SW 1271 (cell line): ENCODE results near the gene ZNF787.

Experiments
- DNase-seq, 2 experiments: peaks; one replicate each; lab custom pipeline; 2025; lab: John Stamatoyannopoulos, UW

The ZNF787 gene

DNA sequence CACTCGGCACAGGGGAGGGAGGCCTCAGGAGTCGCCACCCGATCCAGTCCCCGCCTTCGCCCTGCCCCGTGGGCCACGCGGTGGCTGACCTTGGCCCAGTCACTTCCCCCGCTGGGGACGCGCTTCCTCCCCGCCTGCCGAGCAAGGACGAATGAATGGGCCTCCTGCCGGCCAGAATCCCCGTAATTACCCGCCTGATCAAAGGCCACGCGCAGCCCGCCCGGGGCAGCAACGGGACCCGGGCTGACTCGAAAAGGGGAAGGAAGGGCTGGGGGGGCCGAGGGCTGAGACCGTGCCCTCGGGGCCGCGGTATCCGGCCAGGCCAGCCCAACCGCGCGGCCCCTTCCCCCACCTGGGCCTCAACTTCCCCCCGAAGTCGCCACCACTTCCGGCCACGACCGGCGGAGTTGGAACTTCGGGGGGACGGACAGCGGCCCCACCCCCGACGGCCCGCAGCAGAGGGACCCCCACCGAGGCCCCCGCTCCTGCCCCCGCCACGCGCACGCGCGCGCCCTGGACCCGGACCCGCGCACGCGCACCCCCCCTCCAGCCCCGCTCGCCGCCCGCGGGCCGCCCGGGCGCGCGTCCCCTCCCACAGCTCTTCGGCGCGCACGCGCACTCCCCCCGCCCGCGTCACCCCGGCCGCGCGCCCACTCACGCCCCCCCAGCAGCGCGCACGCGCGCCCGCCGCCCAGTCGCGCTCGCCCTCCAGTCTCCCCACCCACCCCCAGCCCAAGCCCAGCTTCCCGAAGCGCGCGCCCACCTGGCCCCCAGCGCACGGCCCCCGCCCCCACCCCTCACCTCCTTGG lies 520 bp downstream of the ZNF787 start:
- peak; percentile 50 to 65 for DNase-seq

- no peak for DNase-seq
These were observed 1.1 kb downstream of the ZNF787 start for GRCh38 chr19:56120002-56120370.

DNA sequence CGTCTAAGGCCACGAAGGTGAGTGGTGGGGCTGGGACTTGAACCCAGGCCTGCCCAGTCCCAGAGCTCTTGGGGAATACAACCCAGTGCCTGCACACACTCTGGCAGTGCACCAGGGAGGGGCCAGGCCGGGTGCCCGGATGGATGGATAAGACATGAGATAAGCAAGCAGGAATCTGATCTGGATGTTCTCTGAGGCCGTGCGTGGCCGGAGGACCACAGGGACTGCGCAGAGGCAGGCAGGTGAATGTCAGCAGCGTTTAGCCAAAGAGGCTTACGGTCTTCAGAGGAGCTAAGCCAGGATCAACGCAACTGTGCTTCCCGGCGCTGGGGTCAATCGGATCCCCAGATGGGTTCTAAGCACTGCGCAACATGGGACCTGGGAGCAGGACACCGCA lies 1.5 kb downstream of the ZNF787 start:
- peak in 1 of 2 experiments; percentile 13 for DNase-seq

- no peak for DNase-seq
These were observed 2.2 kb downstream of the ZNF787 start for GRCh38 chr19:56118666-56119581.

GRCh38 chr19:56117889-56118288 lies 3.2 kb downstream of the ZNF787 start:
- DNase-seq: no peak

- DNase-seq: no peak
These were observed 3.7 kb downstream of the ZNF787 start for GRCh38 chr19:56117376-56117884.

DNA sequence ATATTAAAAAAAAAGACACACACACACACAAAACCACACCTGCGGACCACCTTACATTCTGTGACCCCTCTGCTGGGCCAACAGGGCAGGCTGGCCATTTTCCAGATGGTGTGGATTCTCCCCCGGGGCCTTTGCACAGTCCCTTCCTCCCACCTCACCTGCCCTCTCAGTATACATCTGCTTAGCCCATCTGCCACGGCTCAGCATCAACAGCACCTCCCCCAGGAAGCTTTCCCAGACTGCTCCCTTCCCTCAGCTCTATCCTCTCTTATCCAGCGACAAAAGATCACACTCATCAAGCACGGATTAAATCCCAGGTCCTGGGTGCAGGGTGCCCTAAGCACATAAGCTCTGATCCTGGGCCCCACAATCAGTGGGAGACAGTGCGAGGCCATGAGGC lies 4.5 kb downstream of the ZNF787 start:
- DNase-seq: no peak

DNA sequence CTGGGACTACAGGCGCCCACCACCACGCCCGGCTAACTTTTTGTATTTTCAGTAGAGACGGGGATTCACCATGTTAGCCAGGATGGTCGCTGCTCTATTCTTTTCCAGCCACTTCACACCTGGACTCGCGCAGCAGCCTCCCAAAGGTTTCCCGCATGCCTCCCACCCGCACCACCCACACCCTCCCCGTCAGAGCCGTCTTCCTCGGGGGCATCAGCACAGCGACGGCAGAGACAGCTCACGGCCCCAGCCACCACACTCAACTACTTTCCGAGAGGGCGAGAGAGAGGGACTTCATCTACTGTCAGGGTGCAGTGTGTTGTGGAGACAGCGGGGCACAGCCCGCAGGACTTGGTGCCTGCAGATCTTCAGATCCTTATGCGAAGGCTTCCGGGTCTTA lies 5.6 kb downstream of the ZNF787 start:
- DNase-seq: no peak

DNA sequence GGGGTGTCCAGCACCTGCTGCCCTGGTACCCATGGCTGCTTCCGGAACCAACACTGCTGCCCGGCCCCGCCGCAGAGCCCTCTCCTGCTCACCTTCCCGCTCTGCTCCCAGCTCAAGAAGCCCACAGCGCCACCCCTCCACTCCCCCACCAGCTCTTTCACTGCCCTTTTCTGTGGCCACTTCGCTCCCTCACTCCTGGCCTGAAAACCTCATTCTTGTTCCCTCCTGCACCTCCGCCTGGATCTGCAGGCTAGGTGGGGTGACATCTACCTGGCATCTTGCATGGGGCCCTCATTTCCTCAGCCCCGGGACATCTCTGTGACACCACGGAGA lies 6.4 kb downstream of the ZNF787 start:
- no peak for DNase-seq

DNA sequence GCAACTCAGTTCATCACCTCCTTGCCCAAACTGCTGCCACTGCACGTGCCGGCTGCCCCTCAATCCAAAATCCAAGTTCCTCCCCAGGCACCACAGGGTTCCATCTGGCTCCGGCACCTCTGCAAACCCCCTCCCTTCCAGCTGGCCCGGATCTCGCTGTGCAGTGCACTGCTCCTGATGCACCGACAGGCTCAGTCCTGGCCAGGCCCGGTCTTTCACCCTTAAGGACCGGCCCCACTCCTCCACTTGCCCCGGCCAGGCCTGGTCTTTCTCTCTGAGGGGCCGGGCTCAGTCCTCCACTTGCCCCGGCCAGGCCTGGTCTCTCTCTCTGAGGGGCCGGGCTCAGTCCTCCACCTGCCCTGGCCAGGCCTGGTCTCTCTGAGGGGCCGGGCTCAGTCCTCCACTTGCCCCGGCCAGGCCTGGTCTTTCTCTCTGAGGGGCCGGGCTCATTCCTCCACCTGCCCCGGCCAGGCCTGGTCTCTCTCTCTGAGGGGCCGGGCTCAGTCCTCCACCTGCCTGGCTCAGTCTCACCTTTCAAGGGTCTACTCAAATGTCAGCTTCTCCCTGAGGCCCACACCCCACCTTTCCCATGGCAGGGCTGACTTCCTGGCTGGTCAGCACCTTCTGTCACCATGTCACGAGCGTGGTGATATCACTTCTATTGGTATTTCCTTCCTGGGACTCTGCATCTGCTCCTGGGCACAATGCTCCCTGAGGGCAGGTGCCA lies 6.9 kb downstream of the ZNF787 start:
- DNase-seq: peak in 1 of 2 experiments; percentile 6

GRCh38 chr19:56113074-56113632 lies 7.9 kb downstream of the ZNF787 start:
- no peak for DNase-seq

DNA sequence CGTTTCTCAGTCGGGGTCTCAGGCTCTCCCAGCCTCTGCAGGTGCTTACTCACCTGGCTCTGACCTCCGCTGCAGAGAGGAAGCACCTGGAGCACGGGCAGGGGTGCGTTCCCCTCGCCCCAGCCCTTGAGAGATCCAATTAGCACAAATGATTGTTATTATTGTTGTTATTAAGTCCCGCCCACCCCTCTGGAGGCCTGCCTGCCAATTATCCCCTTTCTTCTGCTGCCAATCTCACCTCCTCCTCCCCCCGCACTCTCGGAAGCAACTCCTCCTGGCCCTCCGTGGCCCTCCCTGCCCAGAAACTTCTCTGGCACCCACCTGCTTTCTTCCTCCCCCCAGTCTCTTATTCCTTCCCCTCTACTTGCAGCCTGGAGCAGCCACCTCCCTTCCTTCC lies 8.8 kb downstream of the ZNF787 start:
- DNase-seq: no peak

GRCh38 chr19:56111601-56112312 lies 9.3 kb downstream of the ZNF787 start:
- DNase-seq: no peak

DNA sequence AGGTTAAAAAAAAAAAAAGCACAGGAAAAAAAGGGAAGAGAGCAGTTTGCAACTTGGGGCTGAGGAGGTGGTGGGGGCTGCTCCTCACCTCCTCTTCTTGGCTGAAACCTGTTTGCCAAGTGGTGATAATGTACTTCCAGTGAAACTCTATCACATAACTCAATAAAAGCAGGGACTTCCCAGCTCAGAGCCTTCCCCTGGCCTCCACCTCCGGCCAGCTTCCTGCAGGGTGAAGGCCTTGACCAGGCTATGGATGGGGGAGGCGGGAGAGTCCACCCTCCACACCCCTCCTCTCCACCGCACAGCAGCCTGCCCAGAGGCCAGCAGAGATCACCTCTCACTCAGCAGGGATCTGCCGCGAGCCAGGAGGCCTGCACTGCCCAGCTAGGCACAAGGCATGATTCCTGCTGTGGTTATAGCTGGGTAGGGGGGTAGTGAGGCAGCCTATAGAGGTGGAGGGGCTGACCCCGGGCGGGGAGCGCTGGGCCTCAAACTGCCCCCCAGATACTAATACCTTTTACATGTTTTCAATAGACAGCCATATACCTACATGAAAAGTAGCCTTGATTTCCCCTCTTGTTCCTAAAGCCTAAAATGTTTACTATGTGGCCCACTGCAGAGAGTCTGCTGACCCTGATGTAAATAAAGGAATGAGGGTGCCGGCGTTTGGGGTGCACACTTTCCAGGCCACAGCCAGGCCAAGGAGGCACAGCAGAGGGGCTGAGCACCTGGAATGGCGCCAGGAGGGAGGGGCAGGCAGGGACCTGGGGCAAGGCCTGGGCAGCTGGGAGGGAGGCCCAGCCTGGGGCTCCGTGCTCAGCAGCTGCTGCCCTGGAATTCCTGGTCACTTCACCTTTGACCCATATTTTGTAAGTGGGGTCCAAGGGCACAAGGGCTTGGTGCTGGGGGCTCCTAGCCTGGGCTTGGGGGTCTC lies 10.3 kb downstream of the ZNF787 start:
- DNase-seq: peak in 1 of 2 experiments; percentile 8

DNA sequence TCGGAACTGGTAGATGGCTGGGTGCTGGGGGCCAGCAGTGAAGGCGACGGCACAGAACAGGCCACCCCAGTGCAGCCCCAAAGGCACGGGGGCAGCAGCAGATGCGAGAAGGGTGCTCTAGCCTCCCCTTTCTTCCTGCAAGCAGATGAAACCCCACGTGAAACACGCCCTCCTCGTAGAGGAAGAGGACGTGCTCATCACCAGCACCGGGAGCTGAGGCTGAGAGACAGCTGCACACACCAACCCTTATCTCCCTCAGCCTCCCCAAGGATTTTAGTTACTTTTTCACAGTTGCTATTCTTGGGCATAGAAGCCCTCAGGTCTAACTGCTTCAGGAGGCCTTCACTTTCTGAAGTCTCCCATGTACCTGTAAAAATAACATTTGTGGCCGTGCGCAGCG lies 11.9 kb downstream of the ZNF787 start:
- no peak for DNase-seq

- no peak for DNase-seq
These were observed 12.5 kb downstream of the ZNF787 start for GRCh38 chr19:56108447-56109195.

GRCh38 chr19:56107626-56108351 lies 13.3 kb downstream of the ZNF787 start:
- no peak for DNase-seq

DNA sequence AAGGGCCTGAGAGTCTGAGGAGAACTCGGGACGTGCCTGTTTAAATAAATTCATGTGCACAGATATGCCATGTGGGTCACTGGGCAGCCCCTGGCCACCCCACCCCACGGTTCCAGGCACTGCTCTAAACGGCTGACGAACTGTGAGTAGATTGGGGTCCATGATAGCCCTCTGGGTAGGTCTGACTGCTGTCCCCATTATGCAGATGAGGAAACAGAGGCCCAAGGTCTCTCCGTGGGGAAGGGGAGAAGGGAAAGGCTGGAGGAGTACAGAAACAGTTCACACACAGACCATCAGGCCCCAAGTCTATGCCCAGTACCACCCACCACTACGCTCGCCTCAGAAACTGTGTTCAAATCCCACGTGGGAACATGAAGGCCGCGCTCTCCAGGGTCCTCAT lies 14.1 kb downstream of the ZNF787 start:
- DNase-seq: no peak

GRCh38 chr19:56106397-56106849 lies 14.7 kb downstream of the ZNF787 start:
- DNase-seq: no peak
